ENCODE measurements around the gene TVP23A. TPM values are rescaled to one million over a fixed set of nuclear protein-coding genes. Genes with fewer than 3 reads are reported as not detected.
"Not testable (repeated sequence)": the region's sequence is repeated elsewhere in the genome, so short reads cannot be mapped to it uniquely, and the experiment has no call there.

Gene TVP23A
- polyA plus RNA-seq, 1 donor from 2014 or later, result 9.1 TPM

- H3K36me3 ChIP-seq (ENCODE audit: insufficient read depth, low read length), result no peaks in the 10 kb centered on the region
- no peak overlapping the region for H2AFZ ChIP-seq (ENCODE audit: low read depth, low read length)
- no peaks in the 10 kb centered on the region for H3K27me3 ChIP-seq (ENCODE audit: insufficient read depth, low read depth, low read length)
- H3K4me2 ChIP-seq (ENCODE audit: low read length), result no peak overlapping the region
- no peaks in the 10 kb centered on the region for H4K20me1 ChIP-seq (ENCODE audit: insufficient read depth)
- no peaks in the 10 kb centered on the region for H3K79me2 ChIP-seq (replicated peaks; ENCODE audit: insufficient read depth, low read length)
- TF ChIP-seq RAD21 (conservative IDR thresholded peaks at IDR 0.05) (no peak), CTCF (IDR thresholded peaks at IDR 0.05; ENCODE audit: poor library complexity, severe bottlenecking) (no peak), EP300 (conservative IDR thresholded peaks at IDR 0.05; ENCODE audit: poor library complexity, severe bottlenecking) (no peak), POLR2AphosphoS5 (IDR thresholded peaks at IDR 0.05) (no peak), TAF1 (IDR thresholded peaks at IDR 0.05; ENCODE audit: low read depth) (no peak), MXI1 (conservative IDR thresholded peaks at IDR 0.05; ENCODE audit: poor library complexity, severe bottlenecking) (no peak), REST (IDR thresholded peaks at IDR 0.05; ENCODE audit: borderline replicate concordance) (no peak)
- no peaks in the 10 kb centered on the region for H3K9me3 ChIP-seq (ENCODE audit: low read length)
- no peak overlapping the region for H3K4me3 ChIP-seq (ENCODE audit: low read length)
- H3F3A ChIP-seq (ENCODE audit: insufficient read depth, low read length, poor library complexity, severe bottlenecking), result no peaks in the 10 kb centered on the region
- no peaks in the 10 kb centered on the region for H3K9me2 ChIP-seq (ENCODE audit: insufficient read depth, low read length)
- no peak overlapping the region for H3K9ac ChIP-seq (ENCODE audit: low read length)
- no peak overlapping the region for H3K27ac ChIP-seq (ENCODE audit: low read length)
Observed at GRCh38 chr16:10799736-10800135, 18.9 kb downstream of the TVP23A start.

- Histone ChIP-seq H3K27ac (ENCODE audit: low read length) (no peak overlapping the region), H4K20me1 (ENCODE audit: insufficient read depth) (no peaks in the 10 kb centered on the region), H3K9me2 (ENCODE audit: insufficient read depth, low read length) (no peaks in the 10 kb centered on the region), H3K36me3 (ENCODE audit: insufficient read depth, low read length) (no peaks in the 10 kb centered on the region), H3K79me2 (replicated peaks; ENCODE audit: insufficient read depth, low read length) (no peaks in the 10 kb centered on the region), H3K4me2 (ENCODE audit: low read length) (no peak overlapping the region), H3K4me3 (ENCODE audit: low read length) (no peak overlapping the region), H3K27me3 (ENCODE audit: insufficient read depth, low read depth, low read length) (no peaks in the 10 kb centered on the region), H3K9ac (ENCODE audit: low read length) (no peak overlapping the region), H2AFZ (ENCODE audit: low read depth, low read length) (no peak overlapping the region), H3F3A (ENCODE audit: insufficient read depth, low read length, poor library complexity, severe bottlenecking) (no peaks in the 10 kb centered on the region), H3K9me3 (ENCODE audit: low read length) (no peaks in the 10 kb centered on the region)
- TF ChIP-seq EZH2 (IDR thresholded peaks at IDR 0.05; ENCODE audit: borderline replicate concordance, insufficient read depth, low read length, poor library complexity, severe bottlenecking) (no peak), SMC3 (conservative IDR thresholded peaks at IDR 0.05; ENCODE audit: poor library complexity) (no peak), TAF1 (IDR thresholded peaks at IDR 0.05; ENCODE audit: low read depth) (no peak), POLR2AphosphoS5 (IDR thresholded peaks at IDR 0.05) (no peak), REST (IDR thresholded peaks at IDR 0.05; ENCODE audit: borderline replicate concordance) (no peak), CTCF (IDR thresholded peaks at IDR 0.05; ENCODE audit: poor library complexity, severe bottlenecking) (no peak)
Observed at GRCh38 chr16:10791048-10791447, 27.5 kb downstream of the TVP23A start.

GRCh38 chr16:10788630-10789029 is 30.0 kb downstream of the TVP23A start:
- not testable (repeated sequence) for H3K9me2 ChIP-seq (ENCODE audit: insufficient read depth, low read length); H3K4me2 ChIP-seq (ENCODE audit: low read length); H4K20me1 ChIP-seq (ENCODE audit: insufficient read depth); H3K27ac ChIP-seq (ENCODE audit: low read length); H3K9ac ChIP-seq (ENCODE audit: low read length); H3F3A ChIP-seq (ENCODE audit: insufficient read depth, low read length, poor library complexity, severe bottlenecking); H3K79me2 ChIP-seq (replicated peaks; ENCODE audit: insufficient read depth, low read length); H3K36me3 ChIP-seq (ENCODE audit: insufficient read depth, low read length); H3K9me3 ChIP-seq (ENCODE audit: low read length); H3K27me3 ChIP-seq (ENCODE audit: insufficient read depth, low read depth, low read length); H2AFZ ChIP-seq (ENCODE audit: low read depth, low read length); H3K4me3 ChIP-seq (ENCODE audit: low read length)
